Loucy (cell line): ENCODE data around the gene GAS2.

Experiments used
- H2AFZ ChIP-seq: fragments of 200-600 bp; sonication (generic); 2 replicates; pipeline ENCODE4 v1.6.0; 2016; ENCODE audit warnings: antibody characterized with exemption, mild to moderate bottlenecking, low read length, moderate library complexity
- H3F3A ChIP-seq: fragments of 200-600 bp; 2 replicates; pipeline ENCODE4 v1.6.0; 2016; ENCODE audit warnings: antibody characterized with exemption, low read depth, mild to moderate bottlenecking
- H3K27me3 ChIP-seq: fragments of 200-600 bp; sonication (generic); 2 replicates; pipeline ENCODE4 v1.6.1; 2014; ENCODE audit warnings: low read length, mild to moderate bottlenecking; ENCODE audit not compliant: insufficient read depth, poor library complexity, severe bottlenecking
- H3K36me3 ChIP-seq: fragments of 200-600 bp; sonication (generic); 2 replicates; pipeline ENCODE4 v1.6.1; 2016; ENCODE audit warnings: low read length; ENCODE audit not compliant: insufficient read depth
- H3K4me1 ChIP-seq: fragments of 200-600 bp; sonication (generic); 2 replicates; pipeline ENCODE4 v1.5.1; 2014; ENCODE audit warnings: low read length, mild to moderate bottlenecking; ENCODE audit not compliant: insufficient read depth, poor library complexity, severe bottlenecking
- H3K4me2 ChIP-seq: fragments of 200-600 bp; sonication (generic); 2 replicates; pipeline ENCODE4 v1.6.0; 2014; ENCODE audit warnings: antibody characterized with exemption, low read length, low read depth, mild to moderate bottlenecking; ENCODE audit not compliant: poor library complexity, severe bottlenecking
- H3K4me3 ChIP-seq: fragments of 200-600 bp; sonication (generic); 2 replicates; pipeline ENCODE4 v1.5.1; 2014; ENCODE audit warnings: low read length, mild to moderate bottlenecking, mixed read lengths; ENCODE audit not compliant: poor library complexity, severe bottlenecking
- H3K79me2 ChIP-seq: fragments of 200-600 bp; sonication (generic); 2 replicates; pipeline ENCODE4 v1.6.1; 2014; ENCODE audit warnings: low read length; ENCODE audit not compliant: insufficient read depth
- H3K9ac ChIP-seq: fragments of 200-600 bp; sonication (generic); 2 replicates; pipeline ENCODE4 v1.6.0; 2014; ENCODE audit warnings: mild to moderate bottlenecking, low read depth, low read length, moderate library complexity; ENCODE audit not compliant: poor library complexity, severe bottlenecking
- H3K9me2 ChIP-seq: fragments of 200-600 bp; sonication (generic); replicated peaks from 2 replicates; pipeline ENCODE4 v1.6.1; 2016; ENCODE audit warnings: low read depth, low read length, mixed read lengths
- H3K9me3 ChIP-seq: fragments of 200-600 bp; sonication (generic); 2 replicates; pipeline ENCODE4 v1.6.1; 2014; ENCODE audit warnings: mild to moderate bottlenecking, antibody characterized with exemption, low read length, low read depth; ENCODE audit not compliant: insufficient read depth
- H4K20me1 ChIP-seq: fragments of 200-600 bp; sonication (generic); 2 replicates; pipeline ENCODE4 v1.6.0; 2014; ENCODE audit warnings: antibody characterized with exemption, low read length, mild to moderate bottlenecking; ENCODE audit not compliant: insufficient read depth, poor library complexity, severe bottlenecking
- EZH2phosphoT487 ChIP-seq: fragments of 200-600 bp; IDR thresholded peaks from 2 replicates; pipeline ENCODE4 v1.6.1; 2018; ENCODE audit warnings: antibody characterized with exemption, mild to moderate bottlenecking, moderate library complexity, borderline replicate concordance
- TF ChIP-seq, protein P1 (sequence below): fragments of 200-600 bp; sonication (generic); conservative IDR thresholded peaks from 2 replicates; pipeline ENCODE4 v1.5.1; 2014; ENCODE audit warnings: mild to moderate bottlenecking, antibody characterized with exemption, low read length

Gene GAS2

GRCh38 chr11:22666325-22666687 lies at the start of gene GAS2:
Gene GAS2, plus strand, starts transcription at chr11:22666611. Its CDS starts 8,259 bp downstream, at chr11:22674870.
- Histone ChIP-seq H3F3A (no peaks in the 10 kb centered on the region), H2AFZ (0 out of 2 replicates have a peak within 1 kb of the TSS, but pooled peaks have one; percentile 31)

DNA sequence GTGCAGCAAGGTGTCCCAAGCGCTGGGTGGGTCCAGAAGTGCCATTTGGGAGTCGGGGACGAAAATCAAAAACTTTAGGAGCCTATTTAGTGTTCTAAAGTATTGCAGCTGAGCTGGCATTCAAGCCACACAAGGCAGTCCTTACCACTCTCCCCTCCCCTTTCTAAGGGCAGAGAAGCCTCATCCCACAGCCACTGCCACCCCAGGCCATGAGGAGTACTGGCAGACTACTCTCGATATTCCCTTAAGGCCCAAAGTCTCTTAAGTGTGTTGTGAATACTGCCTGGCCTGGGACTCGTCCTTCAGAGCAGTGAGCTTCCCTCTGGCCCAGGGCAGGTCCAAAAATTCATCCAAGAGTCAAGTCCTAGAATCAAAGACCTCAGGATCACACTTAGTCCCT lies 48.5 kb upstream of the GAS2 start:
- TF ChIP-seq, protein P1, sequence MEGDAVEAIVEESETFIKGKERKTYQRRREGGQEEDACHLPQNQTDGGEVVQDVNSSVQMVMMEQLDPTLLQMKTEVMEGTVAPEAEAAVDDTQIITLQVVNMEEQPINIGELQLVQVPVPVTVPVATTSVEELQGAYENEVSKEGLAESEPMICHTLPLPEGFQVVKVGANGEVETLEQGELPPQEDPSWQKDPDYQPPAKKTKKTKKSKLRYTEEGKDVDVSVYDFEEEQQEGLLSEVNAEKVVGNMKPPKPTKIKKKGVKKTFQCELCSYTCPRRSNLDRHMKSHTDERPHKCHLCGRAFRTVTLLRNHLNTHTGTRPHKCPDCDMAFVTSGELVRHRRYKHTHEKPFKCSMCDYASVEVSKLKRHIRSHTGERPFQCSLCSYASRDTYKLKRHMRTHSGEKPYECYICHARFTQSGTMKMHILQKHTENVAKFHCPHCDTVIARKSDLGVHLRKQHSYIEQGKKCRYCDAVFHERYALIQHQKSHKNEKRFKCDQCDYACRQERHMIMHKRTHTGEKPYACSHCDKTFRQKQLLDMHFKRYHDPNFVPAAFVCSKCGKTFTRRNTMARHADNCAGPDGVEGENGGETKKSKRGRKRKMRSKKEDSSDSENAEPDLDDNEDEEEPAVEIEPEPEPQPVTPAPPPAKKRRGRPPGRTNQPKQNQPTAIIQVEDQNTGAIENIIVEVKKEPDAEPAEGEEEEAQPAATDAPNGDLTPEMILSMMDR: no peak
- TF ChIP-seq EZH2phosphoT487: no peak
- no peaks in the 10 kb centered on the region for H3K4me1 ChIP-seq

More at GRCh38 chr11:22666325-22666687, at the start of gene GAS2:
- peak within 1 kb of the TSS; percentile 60 for H3K4me2 ChIP-seq
- no peaks in the 10 kb centered on the region for H3K79me2 ChIP-seq
- H3K9me3 ChIP-seq: no peaks in the 10 kb centered on the region
- peaks cover 35% of the 10 kb centered on the region for H3K27me3 ChIP-seq
- no peak within 1 kb of the TSS for H3K9ac ChIP-seq
- TF ChIP-seq, protein P1: no peak
- TF ChIP-seq EZH2phosphoT487: no peak
- H3K4me1 ChIP-seq: no peaks in the 10 kb centered on the region
- no peaks in the 10 kb centered on the region for H3K9me2 ChIP-seq
- no peaks in the 10 kb centered on the region for H4K20me1 ChIP-seq
- peak within 1 kb of the TSS; percentile 48 for H3K4me3 ChIP-seq
- H3K36me3 ChIP-seq: no peaks in the 10 kb centered on the region

GRCh38 chr11:22624742-22625447 lies 41.5 kb upstream of the GAS2 start:
- Histone ChIP-seq H3F3A (no peaks in the 10 kb centered on the region), H2AFZ (peak overlapping the region; percentile 88), H3K4me3 (peak overlapping the region; percentile 91), H3K9me3 (no peaks in the 10 kb centered on the region), H3K4me1 (peaks cover 20% of the 10 kb centered on the region), H3K9ac (peak overlapping the region; percentile 81), H3K9me2 (no peaks in the 10 kb centered on the region), H4K20me1 (peaks cover 19% of the 10 kb centered on the region), H3K4me2 (peak overlapping the region; percentile 96), H3K79me2 (peaks cover 19% of the 10 kb centered on the region), H3K27me3 (no peaks in the 10 kb centered on the region), H3K36me3 (no peaks in the 10 kb centered on the region)
- TF ChIP-seq, protein P1: peak; percentile 62
- TF ChIP-seq EZH2phosphoT487: no peak

More for the DNA sequence above, 48.5 kb upstream of the GAS2 start:
- Histone ChIP-seq H3K36me3 (no peaks in the 10 kb centered on the region), H3K4me2 (no peak overlapping the region), H4K20me1 (no peaks in the 10 kb centered on the region), H3K79me2 (no peaks in the 10 kb centered on the region), H3K9me3 (no peaks in the 10 kb centered on the region), H2AFZ (no peak overlapping the region), H3K9me2 (no peaks in the 10 kb centered on the region), H3F3A (no peaks in the 10 kb centered on the region), H3K27me3 (no peaks in the 10 kb centered on the region), H3K9ac (no peak overlapping the region), H3K4me3 (no peak overlapping the region)
